ENCODE measurements around the gene LRRC10B.

Gene LRRC10B

DNA sequence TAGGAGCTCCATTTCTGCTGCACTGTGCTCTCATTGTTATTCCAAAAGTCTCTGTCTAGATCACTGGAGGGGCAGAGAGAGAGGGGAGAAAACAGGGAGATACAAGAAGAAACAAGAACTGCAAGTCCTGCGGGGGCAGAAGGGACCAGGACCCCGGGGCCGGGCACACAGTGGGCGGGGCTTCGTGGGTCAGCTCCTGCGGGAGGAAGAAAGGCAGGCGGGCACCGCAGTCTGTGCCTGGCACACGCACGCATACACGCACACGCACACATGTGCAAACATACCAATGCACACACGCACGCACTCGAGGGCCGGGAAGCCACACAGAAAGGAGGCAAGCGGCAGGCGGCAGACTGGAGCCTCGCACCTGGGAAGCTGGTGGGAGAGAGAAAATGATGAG is 38.7 kb downstream of the LRRC10B start:
- no peak overlapping the region for H3K27ac ChIP-seq
- no peaks in the 10 kb centered on the region for H3K4me1 ChIP-seq (ENCODE audit: control insufficient read depth in 1 of 2, insufficient read depth in 1 of 2, low read depth in 1 of 2, low read length in 1 of 2)
- H3K36me3 ChIP-seq = no peaks in the 10 kb centered on the region
- H3K4me3 ChIP-seq (ENCODE audit: low read depth in 1 of 2, low read length in 1 of 2) = no peak overlapping the region
- no peak for TF ChIP-seq CTCF (IDR thresholded peaks at IDR 0.05)
- no peaks in the 10 kb centered on the region for H3K9me3 ChIP-seq
- peaks cover 25% of the 10 kb centered on the region for H3K27me3 ChIP-seq

DNA sequence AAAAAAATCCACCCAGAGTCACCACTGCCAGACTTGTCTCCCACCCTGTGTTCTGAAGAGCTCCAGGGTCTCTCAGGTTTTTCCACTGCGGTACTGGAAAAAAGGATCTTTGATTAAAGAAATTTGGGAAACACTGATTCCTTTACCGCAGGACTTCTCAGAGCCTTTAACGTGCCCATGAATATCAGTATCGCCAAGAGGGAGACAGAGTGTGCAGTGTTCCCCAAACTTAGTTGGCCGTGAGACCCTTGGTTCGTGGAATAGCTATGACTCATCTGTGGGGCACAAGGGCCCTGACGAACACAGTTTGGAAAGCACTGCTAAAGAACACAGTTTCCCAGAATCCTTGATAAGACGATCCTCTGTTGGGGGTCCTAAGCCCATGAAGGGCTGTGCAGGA is 40.6 kb downstream of the LRRC10B start:
- no peak for TF ChIP-seq CTCF (IDR thresholded peaks at IDR 0.05)
- peaks cover 37% of the 10 kb centered on the region for H3K27me3 ChIP-seq

DNA sequence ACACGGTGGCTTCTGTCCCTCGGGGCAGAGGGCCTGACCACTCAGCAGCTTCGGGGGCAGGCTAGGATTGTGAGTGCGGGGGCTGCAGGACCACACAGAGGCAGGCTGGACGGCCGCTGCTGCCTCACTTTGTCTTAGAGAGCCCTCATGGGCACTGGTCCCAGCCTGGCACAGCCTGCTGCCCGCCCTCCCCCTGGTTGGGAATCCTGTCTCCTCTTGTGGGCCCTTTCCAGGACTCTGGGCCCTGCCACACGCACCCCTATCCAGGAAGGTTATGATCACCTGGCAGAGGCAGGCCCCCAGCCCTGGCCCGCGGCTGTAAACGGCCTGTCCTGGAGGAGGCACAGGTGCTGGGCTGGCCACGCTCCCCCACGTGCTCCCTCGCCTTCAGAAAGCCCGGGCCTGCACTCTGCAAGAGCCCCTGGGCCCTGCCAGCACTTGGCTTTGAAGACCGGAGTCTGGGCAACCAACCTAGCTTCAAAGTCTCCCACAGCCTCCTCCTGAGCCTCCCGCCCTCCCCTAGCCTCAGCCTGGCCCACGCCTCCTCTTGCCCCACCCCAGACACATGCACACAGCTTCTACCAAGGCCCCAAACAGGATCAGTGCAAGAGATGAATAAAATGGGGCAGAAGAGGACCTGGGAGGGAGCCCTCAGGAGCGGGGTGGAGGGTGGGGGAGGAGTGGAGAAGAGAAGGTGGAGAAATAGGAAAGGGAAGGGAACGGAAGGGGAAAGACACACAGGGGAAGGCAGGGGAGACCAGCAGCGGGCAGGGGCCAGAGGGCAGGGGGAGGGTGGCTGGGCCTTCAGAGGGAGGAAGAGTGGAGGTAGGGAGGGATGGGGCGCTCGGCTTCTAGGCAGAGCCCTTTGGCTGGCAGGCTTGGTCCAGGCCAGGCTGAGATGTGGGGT is 41.4 kb downstream of the LRRC10B start:
- TF ChIP-seq CTCF (IDR thresholded peaks at IDR 0.05) = no peak

More for the DNA sequence above, 40.6 kb downstream of the LRRC10B start:
- H3K4me1 ChIP-seq (ENCODE audit: control insufficient read depth in 1 of 2, insufficient read depth in 1 of 2, low read depth in 1 of 2, low read length in 1 of 2) = no peaks in the 10 kb centered on the region
- H3K36me3 ChIP-seq = no peaks in the 10 kb centered on the region
- H3K9me3 ChIP-seq = no peaks in the 10 kb centered on the region
- no peak overlapping the region for H3K4me3 ChIP-seq (ENCODE audit: low read depth in 1 of 2, low read length in 1 of 2)
- no peak overlapping the region for H3K27ac ChIP-seq

DNA sequence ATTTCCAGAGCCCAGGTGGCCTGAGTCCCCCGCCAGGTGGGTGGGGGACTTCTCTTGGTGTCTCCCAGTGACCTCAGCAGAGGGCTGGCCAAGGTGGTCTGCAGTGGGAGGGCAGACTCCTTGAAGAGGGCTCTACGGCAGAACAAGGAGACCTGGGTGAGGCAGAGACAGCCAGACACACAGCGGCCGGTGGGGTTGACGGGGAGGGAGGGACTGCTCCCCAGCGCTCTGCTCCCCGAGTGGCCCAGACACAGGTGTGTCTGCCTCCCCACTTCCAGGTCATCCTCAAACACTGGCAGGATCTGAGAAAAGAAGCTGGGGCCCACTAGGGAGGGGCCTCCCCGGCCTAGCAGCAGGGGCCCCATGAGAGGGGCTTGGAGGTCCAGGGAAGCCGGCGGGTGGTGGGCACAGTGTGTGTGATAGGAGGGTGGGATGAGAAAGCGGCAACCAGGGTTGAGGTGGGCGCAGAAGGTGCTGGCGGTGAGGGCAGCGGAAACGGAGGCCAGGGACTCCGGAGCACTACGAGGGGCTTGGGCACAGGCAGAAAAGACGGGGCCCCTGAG is 42.2 kb downstream of the LRRC10B start:
- Histone ChIP-seq H3K4me1 (ENCODE audit: control insufficient read depth in 1 of 2, insufficient read depth in 1 of 2, low read depth in 1 of 2, low read length in 1 of 2) (no peaks in the 10 kb centered on the region), H3K27me3 (peaks cover 52% of the 10 kb centered on the region), H3K9me3 (no peaks in the 10 kb centered on the region), H3K36me3 (no peaks in the 10 kb centered on the region), H3K4me3 (ENCODE audit: low read depth in 1 of 2, low read length in 1 of 2) (no peak overlapping the region), H3K27ac (no peak overlapping the region)
- no peak for TF ChIP-seq CTCF (IDR thresholded peaks at IDR 0.05)

More for the DNA sequence above, 41.4 kb downstream of the LRRC10B start:
- H3K27ac ChIP-seq = no peak overlapping the region
- H3K27me3 ChIP-seq = peaks cover 44% of the 10 kb centered on the region
- no peaks in the 10 kb centered on the region for H3K4me1 ChIP-seq (ENCODE audit: control insufficient read depth in 1 of 2, insufficient read depth in 1 of 2, low read depth in 1 of 2, low read length in 1 of 2)
- no peaks in the 10 kb centered on the region for H3K36me3 ChIP-seq
- no peak overlapping the region for H3K4me3 ChIP-seq (ENCODE audit: low read depth in 1 of 2, low read length in 1 of 2)
- no peaks in the 10 kb centered on the region for H3K9me3 ChIP-seq

DNA sequence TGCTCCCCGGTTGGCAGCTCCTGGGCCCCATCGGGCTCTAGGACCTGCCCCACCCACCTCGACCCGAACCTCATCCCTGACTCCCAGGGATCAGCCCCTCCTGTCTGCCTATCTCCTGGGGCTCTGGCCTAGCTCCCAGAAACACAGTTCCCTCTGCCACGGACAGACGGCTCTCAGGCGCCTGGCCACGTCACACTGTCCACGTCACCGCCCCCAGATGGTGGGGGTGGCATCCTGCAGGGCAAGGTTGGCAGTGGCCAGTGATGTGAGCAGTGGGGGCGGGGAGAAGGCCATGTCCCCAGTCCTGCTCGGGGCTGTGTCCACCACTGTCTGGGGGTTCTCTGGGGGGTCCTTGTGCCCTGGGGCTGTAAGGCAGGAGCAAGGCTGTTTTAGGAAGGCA is 43.1 kb downstream of the LRRC10B start:
- Histone ChIP-seq H3K36me3 (no peaks in the 10 kb centered on the region), H3K4me1 (ENCODE audit: control insufficient read depth in 1 of 2, insufficient read depth in 1 of 2, low read depth in 1 of 2, low read length in 1 of 2) (no peaks in the 10 kb centered on the region), H3K9me3 (no peaks in the 10 kb centered on the region), H3K27ac (no peak overlapping the region), H3K4me3 (ENCODE audit: low read depth in 1 of 2, low read length in 1 of 2) (no peak overlapping the region), H3K27me3 (peaks cover 59% of the 10 kb centered on the region)
- TF ChIP-seq CTCF (IDR thresholded peaks at IDR 0.05) = no peak
